GM18909 (cell line): ENCODE results near the gene CYP2W1.
"Not testable (repeated sequence)": the region's sequence is repeated elsewhere in the genome, so short reads cannot be mapped to it uniquely, and the experiment has no call there.

Source experiments
- ATAC-seq: cut with Tn5 transposase; IDR thresholded peaks from one replicate; pipeline ENCODE4 v1.9.1; 2021; ENCODE audit warnings: mild to moderate bottlenecking; ENCODE audit not compliant: unreplicated experiment, poor library complexity

The CYP2W1 gene

GRCh38 chr7:1024876-1025742 is 42.1 kb downstream of the CYP2W1 start:
- no peak for ATAC-seq

- ATAC-seq: no peak
Observed at GRCh38 chr7:1025743-1026581, 43.0 kb downstream of the CYP2W1 start.

- no peak for ATAC-seq
Observed at GRCh38 chr7:1026721-1027161, 43.8 kb downstream of the CYP2W1 start.

- ATAC-seq: peak; percentile 2
Observed at GRCh38 chr7:1027242-1028043, 44.5 kb downstream of the CYP2W1 start.

- peak; percentile 52 for ATAC-seq
Observed at GRCh38 chr7:1028044-1028770, 45.2 kb downstream of the CYP2W1 start.

- ATAC-seq: peak; percentile 23
Observed at GRCh38 chr7:1028775-1029636, 46.0 kb downstream of the CYP2W1 start.

GRCh38 chr7:1029637-1030443 is 46.9 kb downstream of the CYP2W1 start:
- ATAC-seq: no peak

- ATAC-seq: no peak
Observed at GRCh38 chr7:1030444-1031070, 47.6 kb downstream of the CYP2W1 start.

- no peak for ATAC-seq
Observed at GRCh38 chr7:1031716-1032455, 48.9 kb downstream of the CYP2W1 start.

GRCh38 chr7:1032536-1033181 is 49.7 kb downstream of the CYP2W1 start:
- ATAC-seq: no peak

- ATAC-seq: no peak
Observed at GRCh38 chr7:1033546-1034145, 50.7 kb downstream of the CYP2W1 start.

GRCh38 chr7:1034769-1035168 is 51.8 kb downstream of the CYP2W1 start:
- not testable (repeated sequence) for ATAC-seq

GRCh38 chr7:1036164-1036928 is 53.4 kb downstream of the CYP2W1 start:
- ATAC-seq: not testable (repeated sequence)
